GM12875 (cell line): Measurements from ENCODE around the gene PRM1.

Experiments
- H3K4me3 ChIP-seq: one replicate; pipeline ENCODE4 v1.5.1; 2011; ENCODE audit warnings: low read depth, low read length, control low read depth
- TF ChIP-seq, protein P1 (sequence below): IDR thresholded peaks from 2 replicates; pipeline ENCODE4 v1.5.1; 2011; ENCODE audit warnings: low read depth, mild to moderate bottlenecking, control low read depth, inconsistent platforms, low read length, moderate library complexity, borderline replicate concordance; ENCODE audit not compliant: insufficient read depth

Gene PRM1

DNA sequence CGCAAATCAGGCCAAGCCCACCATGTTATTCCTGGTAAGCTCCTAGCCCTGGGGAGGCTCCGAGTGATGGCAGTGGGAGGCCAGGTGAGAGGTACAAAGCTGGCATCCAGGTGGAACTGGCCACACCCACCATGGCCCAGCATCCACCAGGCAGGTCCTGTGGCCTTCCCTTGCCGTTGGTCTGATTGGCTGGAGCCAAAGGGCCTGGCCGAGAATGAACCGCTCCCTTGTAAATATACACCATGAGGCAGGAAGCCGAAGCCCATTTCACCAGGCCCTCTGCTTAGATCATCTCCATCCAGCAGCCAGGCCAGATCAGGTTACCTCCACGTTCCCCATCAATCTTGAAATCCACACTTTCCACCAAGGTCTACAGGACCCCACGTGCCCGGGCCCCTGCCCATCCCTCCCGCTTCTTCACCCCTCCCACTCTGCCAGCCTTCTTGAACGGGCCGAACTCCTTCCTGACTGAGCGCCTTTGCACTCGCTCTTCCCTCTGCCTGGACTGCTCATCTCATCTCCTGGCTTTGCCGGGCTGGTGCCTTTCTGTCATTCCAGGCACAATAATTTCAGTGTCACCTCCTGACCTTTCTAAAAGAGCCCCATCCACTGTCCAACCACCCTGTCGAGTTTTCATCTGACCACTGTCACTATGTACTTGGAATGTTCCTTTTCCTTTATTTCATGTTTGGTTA, 30.9 kb downstream of the PRM1 start:
- TF ChIP-seq, protein P1, sequence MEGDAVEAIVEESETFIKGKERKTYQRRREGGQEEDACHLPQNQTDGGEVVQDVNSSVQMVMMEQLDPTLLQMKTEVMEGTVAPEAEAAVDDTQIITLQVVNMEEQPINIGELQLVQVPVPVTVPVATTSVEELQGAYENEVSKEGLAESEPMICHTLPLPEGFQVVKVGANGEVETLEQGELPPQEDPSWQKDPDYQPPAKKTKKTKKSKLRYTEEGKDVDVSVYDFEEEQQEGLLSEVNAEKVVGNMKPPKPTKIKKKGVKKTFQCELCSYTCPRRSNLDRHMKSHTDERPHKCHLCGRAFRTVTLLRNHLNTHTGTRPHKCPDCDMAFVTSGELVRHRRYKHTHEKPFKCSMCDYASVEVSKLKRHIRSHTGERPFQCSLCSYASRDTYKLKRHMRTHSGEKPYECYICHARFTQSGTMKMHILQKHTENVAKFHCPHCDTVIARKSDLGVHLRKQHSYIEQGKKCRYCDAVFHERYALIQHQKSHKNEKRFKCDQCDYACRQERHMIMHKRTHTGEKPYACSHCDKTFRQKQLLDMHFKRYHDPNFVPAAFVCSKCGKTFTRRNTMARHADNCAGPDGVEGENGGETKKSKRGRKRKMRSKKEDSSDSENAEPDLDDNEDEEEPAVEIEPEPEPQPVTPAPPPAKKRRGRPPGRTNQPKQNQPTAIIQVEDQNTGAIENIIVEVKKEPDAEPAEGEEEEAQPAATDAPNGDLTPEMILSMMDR, result no peak
- H3K4me3 ChIP-seq, result no peak overlapping the region

DNA sequence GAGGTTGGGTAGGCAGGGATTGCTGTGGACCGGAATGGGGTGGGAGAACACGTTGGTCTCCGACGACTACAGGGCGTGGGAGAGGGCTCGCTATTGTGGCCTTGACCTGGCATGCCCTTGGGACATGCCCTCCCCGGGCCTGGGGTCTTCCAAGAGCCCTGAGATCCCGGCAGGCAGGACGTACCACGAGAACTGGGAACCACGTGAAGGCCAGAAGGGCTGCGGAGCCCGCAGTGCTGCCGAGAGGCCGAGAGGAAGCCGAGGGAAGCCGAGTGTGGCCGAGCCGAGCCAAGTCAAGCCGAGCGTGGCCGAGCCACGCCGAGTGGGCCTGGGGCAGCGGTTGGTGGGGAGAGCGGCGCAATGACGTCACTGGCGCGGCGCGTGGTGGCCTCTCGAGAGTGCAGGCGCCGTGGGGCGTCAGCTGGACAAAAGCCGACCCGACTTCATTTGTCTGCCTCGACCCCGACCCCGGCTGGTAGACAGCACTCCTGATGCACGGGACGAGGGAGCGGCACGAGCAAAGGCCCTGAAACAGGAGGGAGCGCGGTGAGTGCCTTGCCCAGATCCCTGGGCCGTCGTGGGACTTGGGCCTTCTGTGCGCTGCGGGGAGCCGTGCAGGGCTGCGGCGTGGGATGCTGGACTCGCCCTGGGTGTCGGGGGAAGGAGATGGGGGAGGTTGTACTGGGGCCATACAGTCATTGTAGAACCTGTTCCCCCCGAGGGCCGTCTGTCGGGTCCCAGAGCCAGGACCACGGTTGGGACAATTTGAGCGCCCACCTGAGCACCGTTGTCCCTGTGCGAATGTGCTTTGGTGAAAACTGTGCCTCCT, 31.7 kb downstream of the PRM1 start:
- no peak overlapping the region for H3K4me3 ChIP-seq
- TF ChIP-seq, protein P1, result no peak

DNA sequence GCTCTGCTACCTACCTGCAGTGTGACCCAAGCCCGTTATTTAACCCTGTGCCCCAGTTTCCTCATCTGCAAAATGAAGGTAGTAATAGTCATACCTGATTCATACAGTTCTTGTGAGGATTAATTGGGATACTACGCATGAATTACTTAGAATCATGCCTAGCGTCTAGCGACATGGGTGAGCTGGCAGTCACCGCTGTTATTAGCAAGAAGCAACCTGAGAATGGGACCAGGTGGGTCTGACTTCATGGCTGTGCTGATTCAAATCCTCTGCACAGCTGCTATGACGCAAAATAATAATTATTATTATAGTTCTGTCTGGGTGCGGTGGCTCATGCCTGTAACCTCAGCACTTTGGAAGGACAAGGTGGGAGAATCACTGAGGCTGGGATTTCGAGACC, 33.0 kb downstream of the PRM1 start:
- H3K4me3 ChIP-seq, result no peak overlapping the region
- TF ChIP-seq, protein P1, result no peak

DNA sequence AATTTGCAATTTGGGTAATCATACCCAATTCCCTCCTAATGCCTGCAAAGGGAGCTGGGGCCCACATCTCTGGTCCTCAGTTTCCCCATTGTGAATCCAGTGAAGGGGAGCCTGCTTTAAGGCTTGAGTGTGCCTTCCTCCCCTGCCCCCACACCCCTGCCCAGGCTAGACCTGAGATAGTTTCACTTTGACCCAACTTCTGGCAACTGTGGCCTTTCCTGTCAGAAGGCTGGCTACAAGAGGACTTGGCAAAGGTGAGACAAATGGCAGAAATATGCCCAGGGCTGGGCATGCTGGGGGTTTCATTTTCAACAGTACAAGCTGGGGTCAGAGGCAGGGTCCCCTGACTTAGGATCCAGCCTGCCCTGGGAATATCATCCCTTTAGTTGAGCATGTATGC, 35.1 kb downstream of the PRM1 start:
- TF ChIP-seq, protein P1, result no peak
- no peak overlapping the region for H3K4me3 ChIP-seq

DNA sequence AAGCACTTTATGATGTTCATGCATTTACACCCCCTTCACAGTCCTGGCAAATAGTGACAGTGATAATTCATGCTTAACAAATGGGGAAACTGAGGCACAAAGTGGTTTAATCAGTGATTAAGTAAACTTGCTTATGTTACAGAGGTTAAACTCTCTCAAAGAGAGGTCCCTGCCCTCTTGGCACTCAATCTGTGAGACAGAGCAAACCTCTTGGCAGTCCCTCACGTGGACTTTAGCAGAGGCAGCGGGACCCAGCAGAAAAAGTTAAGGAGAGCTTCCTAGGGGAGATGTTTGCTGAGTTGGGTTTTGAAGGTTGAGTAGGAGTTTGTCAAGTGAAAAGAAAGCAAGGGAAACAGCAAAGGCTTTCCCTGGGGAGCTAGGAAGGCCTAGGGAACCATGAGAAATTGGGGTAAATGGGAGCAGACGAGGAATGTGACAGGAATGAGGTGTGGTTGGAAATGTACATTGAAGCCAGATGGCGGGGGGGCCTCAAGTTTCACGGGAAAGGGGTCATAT, 35.9 kb downstream of the PRM1 start:
- TF ChIP-seq, protein P1, result no peak
- H3K4me3 ChIP-seq, result no peak overlapping the region

DNA sequence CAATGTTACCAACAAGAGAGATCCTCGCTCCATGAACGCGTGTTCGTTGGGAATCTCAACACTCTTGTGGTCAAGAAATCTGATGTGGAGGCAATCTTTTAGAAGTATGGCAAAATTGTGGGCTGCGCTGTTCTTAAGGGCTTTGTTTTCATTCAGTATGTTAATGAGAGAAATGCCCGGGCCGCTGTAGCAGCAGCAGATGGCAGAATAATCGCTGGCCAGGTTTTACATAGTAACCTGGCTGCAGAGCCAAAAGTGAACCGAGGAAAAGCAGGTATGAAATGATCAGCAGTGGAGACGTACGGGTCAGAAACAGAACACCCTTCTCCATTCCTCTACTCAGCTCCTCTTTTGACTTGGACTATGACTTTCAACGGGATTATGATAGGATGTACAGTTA, 38.5 kb downstream of the PRM1 start:
- no peak overlapping the region for H3K4me3 ChIP-seq
- TF ChIP-seq, protein P1, result no peak

DNA sequence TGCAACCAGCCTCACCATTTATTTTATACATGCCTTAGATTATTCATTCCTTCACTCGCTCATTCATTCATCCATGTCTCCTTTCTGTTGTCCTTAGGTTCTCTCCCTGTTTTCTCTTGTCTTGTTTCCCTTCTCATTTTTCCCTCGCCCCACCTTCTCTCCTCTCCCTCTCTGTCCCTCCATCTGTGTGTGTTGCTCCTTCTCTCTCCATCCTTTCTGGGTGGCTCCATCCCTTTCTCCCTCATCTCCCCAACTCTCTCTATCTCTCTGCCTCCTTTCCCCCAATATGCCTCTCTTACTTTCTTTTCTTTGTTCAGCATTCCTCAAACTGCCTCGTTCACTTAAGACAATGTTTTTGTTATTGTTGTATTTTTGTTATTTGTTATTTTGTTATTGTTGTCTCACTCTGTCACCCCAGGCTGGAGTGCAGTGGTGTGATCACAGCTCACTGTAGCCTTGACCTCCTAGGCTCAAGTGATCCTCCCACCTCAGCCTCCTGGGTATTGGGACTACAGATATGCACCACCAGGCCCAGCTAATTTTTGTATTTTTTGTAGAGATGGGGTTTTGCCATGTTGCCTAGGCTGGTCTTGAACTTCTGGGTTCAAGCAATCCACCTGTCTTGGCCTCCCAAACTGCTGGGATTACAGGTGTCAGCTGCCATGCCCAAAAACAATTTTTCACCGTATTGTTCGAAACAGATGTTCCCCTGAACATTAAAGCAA, 39.5 kb downstream of the PRM1 start:
- H3K4me3 ChIP-seq, result no peak overlapping the region
- TF ChIP-seq, protein P1, result no peak
